GM23338 (cell line): ENCODE measurements around the gene MAZ. TPM values are rescaled to one million over a fixed set of nuclear protein-coding genes. Genes with fewer than 3 reads are reported as not detected.

Experiments used
- ATAC-seq: fragments of 200-7000 bp; cut with Tn5 transposase; 3 replicates; pipeline ENCODE4 v1.9.1; 2020
- DNase-seq: peaks from one replicate; pipeline ENCODE4 v3.0.0-alpha.2; 2015; ENCODE audit warnings: low spot score
- H2AFZ ChIP-seq: fragments of 200-600 bp; sonication (generic); 2 replicates; pipeline ENCODE4 v1.8.0; 2016; ENCODE audit warnings: antibody characterized with exemption, mild to moderate bottlenecking, moderate library complexity
- H3F3A ChIP-seq: fragments of 200-600 bp; sonication (generic); replicated peaks from 2 replicates; pipeline ENCODE4 v1.8.0; 2017; ENCODE audit warnings: antibody characterized with exemption, mixed run types, low read depth
- H3K27ac ChIP-seq: fragments of 200-600 bp; sonication (generic); 2 replicates; pipeline ENCODE4 v1.6.1; 2016; ENCODE audit warnings: low read depth
- H3K27me3 ChIP-seq: fragments of 200-600 bp; sonication (generic); 2 replicates; pipeline ENCODE4 v1.8.0; 2016; ENCODE audit warnings: mild to moderate bottlenecking, mixed run types, moderate library complexity; ENCODE audit not compliant: insufficient read depth
- H3K36me3 ChIP-seq: fragments of 200-600 bp; sonication (generic); 2 replicates; pipeline ENCODE4 v1.8.0; 2016; ENCODE audit warnings: mild to moderate bottlenecking; ENCODE audit not compliant: insufficient read depth
- H3K4me1 ChIP-seq: fragments of 200-600 bp; sonication (generic); 2 replicates; pipeline ENCODE4 v1.8.0; 2016; ENCODE audit warnings: mild to moderate bottlenecking, moderate library complexity; ENCODE audit not compliant: insufficient read depth
- H3K4me2 ChIP-seq: fragments of 200-600 bp; sonication (generic); 2 replicates; pipeline ENCODE4 v1.7.1; 2017; ENCODE audit warnings: mixed run types
- H3K4me3 ChIP-seq: fragments of 200-600 bp; sonication (generic); 2 replicates; pipeline ENCODE4 v1.6.1; 2016; ENCODE audit warnings: mixed run types
- H3K79me2 ChIP-seq: fragments of 200-600 bp; sonication (generic); replicated peaks from 2 replicates; pipeline ENCODE4 v1.8.0; 2017; ENCODE audit warnings: mild to moderate bottlenecking; ENCODE audit not compliant: insufficient read depth
- H3K9me2 ChIP-seq: fragments of 200-600 bp; sonication (generic); 2 replicates; pipeline ENCODE4 v1.8.0; 2017; ENCODE audit not compliant: insufficient read depth
- H4K20me1 ChIP-seq: fragments of 200-600 bp; sonication (generic); replicated peaks from 2 replicates; pipeline ENCODE4 v1.8.0; 2017; ENCODE audit warnings: mild to moderate bottlenecking; ENCODE audit not compliant: insufficient read depth
- H3K27ac Mint-ChIP-seq: 2 replicates; pipeline ENCODE4 v1.8.0; 2020; ENCODE audit warnings: inconsistent platforms, mild to moderate bottlenecking, moderate library complexity, mixed read lengths
- H3K27me3 Mint-ChIP-seq: 3 replicates; pipeline ENCODE4 v1.8.0; 2022; ENCODE audit warnings: low read depth, mild to moderate bottlenecking, moderate library complexity, mixed read lengths, inconsistent platforms; ENCODE audit not compliant: insufficient read depth, poor library complexity
- H3K36me3 Mint-ChIP-seq: 3 replicates; pipeline ENCODE4 v1.8.0; 2021; ENCODE audit warnings: low read depth, mild to moderate bottlenecking, inconsistent platforms, moderate library complexity, mixed read lengths
- H3K4me1 Mint-ChIP-seq: 3 replicates; pipeline ENCODE4 v1.8.0; 2020; ENCODE audit warnings: mild to moderate bottlenecking, inconsistent platforms, mixed read lengths
- H3K4me3 Mint-ChIP-seq: 3 replicates; pipeline ENCODE4 v1.8.0; 2021; ENCODE audit warnings: moderate library complexity, mild to moderate bottlenecking, inconsistent platforms, mixed read lengths
- H3K9me3 Mint-ChIP-seq: 3 replicates; pipeline ENCODE4 v1.8.0; 2020; ENCODE audit warnings: moderate library complexity, mild to moderate bottlenecking, inconsistent platforms, mixed read lengths
- CTCF ChIP-seq, 2 experiments: fragments of 200-600 bp in 1 of 2; sonication (generic) in 1 of 2; conservative IDR thresholded peaks; 2 replicates each; pipeline versions ENCODE4 v1.5.1 to v1.6.1; 2016 to 2017; ENCODE audit warnings: antibody characterized with exemption in 2 of 2, low read depth in 2 of 2, mild to moderate bottlenecking in 2 of 2, moderate library complexity in 1 of 2
- NANOG ChIP-seq: IDR thresholded peaks from 2 replicates; pipeline ENCODE4 v1.6.1; 2016; ENCODE audit warnings: antibody characterized with exemption, borderline replicate concordance
- POLR2AphosphoS5 ChIP-seq: IDR thresholded peaks from 2 replicates; pipeline ENCODE4 v1.6.1; 2016; ENCODE audit warnings: antibody characterized with exemption, low read depth
- polyA plus RNA-seq: library from polyadenylated mRNA; unstranded; fragments of >200 nt; fragmentation: Nextera tagmentation; extraction: Ambion mirVana; gene quantifications from 2 replicates; pipeline ENCODE4 v1.2.1, GENCODE V29; 2016
- small RNA-seq: library from RNA; depleted of rRNA; stranded (forward); fragments of <200 nt; gene quantifications from one replicate; pipeline ENCODE3, GENCODE V24; 2014; ENCODE audit warnings: low replicate concordance
- total RNA-seq: library from RNA; depleted of rRNA; stranded (reverse); fragments of >200 nt; shearing (Covaris generic); gene quantifications from 2 replicates; pipeline ENCODE4 v1.2.3, GENCODE V29; 2014; rRNA removed
- TF ChIP-seq, protein P1 (sequence below): IDR thresholded peaks from 2 replicates; pipeline ENCODE4 v1.6.1; 2016; ENCODE audit warnings: antibody characterized with exemption

Gene MAZ
- total and polyA plus RNA-seq, 2 experiments from 2014 or later = 155 to 270 TPM

DNA sequence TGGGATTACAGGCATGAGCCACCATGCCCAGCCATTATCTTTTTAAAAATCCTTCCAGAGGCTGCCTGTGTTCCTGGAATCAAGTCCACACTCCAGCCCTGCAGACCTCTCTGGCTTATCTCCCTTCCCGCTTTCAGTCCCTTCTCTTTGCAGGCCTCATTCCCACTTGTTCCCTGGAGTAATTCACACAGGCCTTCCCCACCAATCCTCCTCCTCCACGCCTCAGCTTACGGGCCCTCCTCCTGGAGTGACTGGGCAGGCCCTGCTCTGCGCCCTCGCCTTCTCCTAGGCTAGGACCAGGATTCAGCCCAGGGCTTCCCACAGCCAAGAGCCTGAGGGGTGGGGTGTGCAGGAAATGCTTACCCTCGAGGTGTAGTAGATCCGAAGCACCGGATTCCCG lies 53.9 kb downstream of the MAZ start:
- no peaks in the 10 kb centered on the region for H3K27me3 ChIP-seq
- H3K4me1 Mint-ChIP-seq = peaks cover 16% of the 10 kb centered on the region
- H3K9me2 ChIP-seq = no peaks in the 10 kb centered on the region
- no peak overlapping the region for H2AFZ ChIP-seq
- H3K4me3 Mint-ChIP-seq = no peak overlapping the region; the same call in 2 of the 3 replicates
- peaks cover 4% of the 10 kb centered on the region; the same call in 1 of the 2 replicates for H3K36me3 ChIP-seq
- peaks cover 9% of the 10 kb centered on the region for H3K4me1 ChIP-seq
- no peak overlapping the region for H3K27ac Mint-ChIP-seq
- peaks cover 25% of the 10 kb centered on the region for H3K36me3 Mint-ChIP-seq
- TF ChIP-seq CTCF (conservative IDR thresholded peaks at IDR 0.05; ENCODE audit: low read depth in 2 of 2) (no peak), POLR2AphosphoS5 (no peak), NANOG (no peak)
- TF ChIP-seq, protein P1, sequence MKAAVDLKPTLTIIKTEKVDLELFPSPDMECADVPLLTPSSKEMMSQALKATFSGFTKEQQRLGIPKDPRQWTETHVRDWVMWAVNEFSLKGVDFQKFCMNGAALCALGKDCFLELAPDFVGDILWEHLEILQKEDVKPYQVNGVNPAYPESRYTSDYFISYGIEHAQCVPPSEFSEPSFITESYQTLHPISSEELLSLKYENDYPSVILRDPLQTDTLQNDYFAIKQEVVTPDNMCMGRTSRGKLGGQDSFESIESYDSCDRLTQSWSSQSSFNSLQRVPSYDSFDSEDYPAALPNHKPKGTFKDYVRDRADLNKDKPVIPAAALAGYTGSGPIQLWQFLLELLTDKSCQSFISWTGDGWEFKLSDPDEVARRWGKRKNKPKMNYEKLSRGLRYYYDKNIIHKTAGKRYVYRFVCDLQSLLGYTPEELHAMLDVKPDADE = no peak
- H3K79me2 ChIP-seq = peaks cover 13% of the 10 kb centered on the region
- no peak overlapping the region for H3K4me2 ChIP-seq
- no peak overlapping the region for H3K27ac ChIP-seq
- H3K27me3 Mint-ChIP-seq = peaks cover 21% of the 10 kb centered on the region
- no peaks in the 10 kb centered on the region; the same call in 1 of the 2 replicates for H4K20me1 ChIP-seq
- ATAC-seq (no peak), DNase-seq (no peak)
- H3F3A ChIP-seq = 0 out of 2 replicates have a peak, but pooled peaks cover 3% of the 10 kb centered on the region
- H3K9me3 Mint-ChIP-seq = no peaks in the 10 kb centered on the region
- no peak overlapping the region for H3K4me3 ChIP-seq

Small RNAs within 50 kb of the gene (small RNA-seq; reads per million reads assigned to genes)
- gene AC009133.6 = not detected
- gene AC120114.4 = not detected

Other genes starting within 250 kb of the MAZ start
- gene SPN, start 143.3 kb upstream of the MAZ start, total RNA-seq = 2.1 and 2.3 TPM in 2 replicates
- gene SPN, start 143.3 kb upstream of the MAZ start, polyA plus RNA-seq = 0.52 and 0.82 TPM in 2 replicates
- 102 and 128 TPM in 2 replicates for gene QPRT, start 127.3 kb upstream of the MAZ start, total RNA-seq
- 65.4 and 79.1 TPM in 2 replicates for gene QPRT, start 127.3 kb upstream of the MAZ start, polyA plus RNA-seq
- gene C16orf54, start 60.5 kb upstream of the MAZ start, total RNA-seq = not detected in 2 replicates
- 2.0 and 3.2 TPM in 2 replicates for gene C16orf54, start 60.5 kb upstream of the MAZ start, polyA plus RNA-seq
- not detected in 2 replicates for gene ZG16, start 28.3 kb upstream of the MAZ start, total RNA-seq
- gene ZG16, start 28.3 kb upstream of the MAZ start, polyA plus RNA-seq = not detected in 2 replicates
- 179 and 192 TPM in 2 replicates for gene KIF22, start 15.8 kb upstream of the MAZ start, total RNA-seq
- gene KIF22, start 15.8 kb upstream of the MAZ start, polyA plus RNA-seq = 110 and 120 TPM in 2 replicates
- 8.9 and 13.3 TPM in 2 replicates for gene PRRT2, start 5.7 kb downstream of the MAZ start, total RNA-seq
- 13.6 and 16.6 TPM in 2 replicates for gene PRRT2, start 5.7 kb downstream of the MAZ start, polyA plus RNA-seq
- gene PAGR1, start 9.6 kb downstream of the MAZ start, total RNA-seq = 59.7 and 67.6 TPM in 2 replicates
- gene PAGR1, start 9.6 kb downstream of the MAZ start, polyA plus RNA-seq = 76.7 and 78.7 TPM in 2 replicates
- gene MVP, start 13.9 kb downstream of the MAZ start, total RNA-seq = 2.6 and 3.7 TPM in 2 replicates
- gene MVP, start 13.9 kb downstream of the MAZ start, polyA plus RNA-seq = 1.4 and 2.0 TPM in 2 replicates
- gene CDIPT, start 56.7 kb downstream of the MAZ start, total RNA-seq = 60.0 and 78.1 TPM in 2 replicates
- 35.7 and 36.2 TPM in 2 replicates for gene CDIPT, start 56.7 kb downstream of the MAZ start, polyA plus RNA-seq
- 55.8 and 71.9 TPM in 2 replicates for gene SEZ6L2, start 93.0 kb downstream of the MAZ start, total RNA-seq
- gene SEZ6L2, start 93.0 kb downstream of the MAZ start, polyA plus RNA-seq = 17.8 and 18.0 TPM in 2 replicates
- gene ASPHD1, start 94.0 kb downstream of the MAZ start, total RNA-seq = 11.3 and 20.6 TPM in 2 replicates
- 12.4 and 15.5 TPM in 2 replicates for gene ASPHD1, start 94.0 kb downstream of the MAZ start, polyA plus RNA-seq
- 8.9 and 12.2 TPM in 2 replicates for gene KCTD13, start 119.7 kb downstream of the MAZ start, total RNA-seq
- 8.7 and 10.1 TPM in 2 replicates for gene KCTD13, start 119.7 kb downstream of the MAZ start, polyA plus RNA-seq
- gene TMEM219, start 155.6 kb downstream of the MAZ start, total RNA-seq = 39.2 and 50.0 TPM in 2 replicates
- 81.5 and 82.3 TPM in 2 replicates for gene TMEM219, start 155.6 kb downstream of the MAZ start, polyA plus RNA-seq
- gene TAOK2, start 167.3 kb downstream of the MAZ start, total RNA-seq = 36.5 and 45.2 TPM in 2 replicates
- gene TAOK2, start 167.3 kb downstream of the MAZ start, polyA plus RNA-seq = 8.8 and 10.1 TPM in 2 replicates
- 10.4 and 13.4 TPM in 2 replicates for gene HIRIP3, start 189.1 kb downstream of the MAZ start, total RNA-seq
- 18.5 and 19.1 TPM in 2 replicates for gene HIRIP3, start 189.1 kb downstream of the MAZ start, polyA plus RNA-seq
- 71.0 and 92.8 TPM in 2 replicates for gene INO80E, start 189.7 kb downstream of the MAZ start, total RNA-seq
- 66.0 and 66.2 TPM in 2 replicates for gene INO80E, start 189.7 kb downstream of the MAZ start, polyA plus RNA-seq
- 7.5 and 10.0 TPM in 2 replicates for gene DOC2A, start 204.5 kb downstream of the MAZ start, total RNA-seq
- gene DOC2A, start 204.5 kb downstream of the MAZ start, polyA plus RNA-seq = 9.8 and 10.4 TPM in 2 replicates
- not detected in 2 replicates for gene C16orf92, start 216.7 kb downstream of the MAZ start, total RNA-seq
- gene C16orf92, start 216.7 kb downstream of the MAZ start, polyA plus RNA-seq = 0.34 and 0.56 TPM in 2 replicates
- gene TLCD3B, start 224.7 kb downstream of the MAZ start, total RNA-seq = 28.2 and 37.4 TPM in 2 replicates
- 14.2 and 16.3 TPM in 2 replicates for gene TLCD3B, start 224.7 kb downstream of the MAZ start, polyA plus RNA-seq